Keratinocyte (primary cell): ENCODE measurements around the gene IRAG1. TPM values are rescaled to one million over a fixed set of nuclear protein-coding genes. Genes with fewer than 3 reads are reported as not detected.

Experiments used
- DNase-seq: peaks from one replicate; pipeline ENCODE4 v3.0.0-alpha.2; 2011; ENCODE audit warnings: low read depth, missing footprints, low spot score
- FAIRE-seq: peaks from 2 replicates; lab custom pipeline; 2011; peaks lifted over from hg19 to GRCh38; lab: Jason Lieb, UNC
- H2AFZ ChIP-seq: 2 replicates; pipeline ENCODE4 v1.6.0; 2012; ENCODE audit warnings: low read length, control low read depth, inconsistent platforms; ENCODE audit not compliant: control insufficient read depth
- H3K27ac ChIP-seq: 2 replicates; pipeline ENCODE4 v1.5.1; 2011; ENCODE audit warnings: low read length; ENCODE audit not compliant: control insufficient read depth, insufficient read depth
- H3K27me3 ChIP-seq: 3 replicates; pipeline ENCODE4 v1.6.0; 2011; ENCODE audit warnings: low read length; ENCODE audit not compliant: control insufficient read depth, insufficient read depth; ENCODE audit errors: extremely low read depth
- H3K36me3 ChIP-seq, 2 experiments: 2 replicates in 1 of 2; 3 replicates in 1 of 2; pipeline ENCODE4 v1.5.1; 2011; ENCODE audit warnings: low read length in 2 of 2, mild to moderate bottlenecking in 1 of 2; ENCODE audit not compliant: control insufficient read depth in 2 of 2, insufficient read depth in 2 of 2; ENCODE audit errors: extremely low read depth in 1 of 2
- H3K4me1 ChIP-seq: 3 replicates; pipeline ENCODE4 v1.5.1; 2011; ENCODE audit warnings: low read length; ENCODE audit not compliant: control insufficient read depth, insufficient read depth; ENCODE audit errors: extremely low read depth
- H3K4me2 ChIP-seq: 3 replicates; pipeline ENCODE4 v1.6.0; 2011; ENCODE audit warnings: low read depth, low read length; ENCODE audit not compliant: control insufficient read depth, insufficient read depth; ENCODE audit errors: extremely low read depth
- H3K4me3 ChIP-seq, 3 experiments: fragments of 200-600 bp in 1 of 3; sonication (generic) in 1 of 3; 2 replicates in 2 of 3; 3 replicates in 1 of 3; pipeline ENCODE4 v1.5.1; 2011 to 2016; ENCODE audit warnings: low read length in 3 of 3, mild to moderate bottlenecking in 3 of 3, control low read depth in 2 of 3, inconsistent platforms in 1 of 3, low read depth in 1 of 3, mixed read lengths in 1 of 3, mixed run types in 1 of 3, moderate library complexity in 1 of 3; ENCODE audit not compliant: control insufficient read depth in 2 of 3, insufficient read depth in 2 of 3; ENCODE audit errors: extremely low read depth in 1 of 3
- H3K79me2 ChIP-seq: 2 replicates; pipeline ENCODE4 v1.6.0; 2012; ENCODE audit warnings: low read length; ENCODE audit not compliant: control insufficient read depth, insufficient read depth
- H3K9ac ChIP-seq: 3 replicates; pipeline ENCODE4 v1.6.0; 2011; ENCODE audit warnings: low read length; ENCODE audit not compliant: control insufficient read depth, insufficient read depth; ENCODE audit errors: extremely low read depth
- H3K9me1 ChIP-seq: 3 replicates; pipeline ENCODE4 v1.6.0; 2011; ENCODE audit warnings: low read length; ENCODE audit not compliant: control insufficient read depth, insufficient read depth; ENCODE audit errors: extremely low read depth
- H3K9me3 ChIP-seq: 2 replicates; pipeline ENCODE4 v1.5.1; 2012; ENCODE audit warnings: low read depth, low read length; ENCODE audit not compliant: control insufficient read depth
- H4K20me1 ChIP-seq: 3 replicates; pipeline ENCODE4 v1.6.0; 2011; ENCODE audit warnings: low read length; ENCODE audit not compliant: control insufficient read depth, insufficient read depth; ENCODE audit errors: extremely low read depth
- CTCF ChIP-seq, 3 experiments: IDR thresholded peaks in 1 of 3; conservative IDR thresholded peaks in 1 of 3; optimal IDR thresholded peaks in 1 of 3; 2 replicates in 2 of 3; 3 replicates in 1 of 3; pipeline versions ENCODE3 to v1.5.1; 2011; ENCODE audit warnings: low read length in 3 of 3, mild to moderate bottlenecking in 3 of 3, moderate library complexity in 2 of 3, control low read depth in 1 of 3, inconsistent platforms in 1 of 3; ENCODE audit not compliant: insufficient read depth in 2 of 3; ENCODE audit errors: extremely low read depth in 1 of 3
- EZH2 ChIP-seq: IDR thresholded peaks from one replicate; pipeline ENCODE4 v1.6.1; 2012; ENCODE audit warnings: inconsistent platforms, mild to moderate bottlenecking, low read length, moderate library complexity
- dilution Hi-C: fragments of 300-500 bp; cut with MboI; formaldehyde crosslinking; loops from one replicate; pipeline ENCODE4 v1.7.0; 2020; ENCODE audit warnings: low sequenced_read_pairs; ENCODE audit not compliant: extremely low pct_ligation_motif_present
- polyA plus RNA-seq, 5 experiments: library from polyadenylated mRNA; depleted of rRNA in 3 of 5; stranded (reverse) in 3 of 5; stranded (forward) in 1 of 5; unstranded in 1 of 5; fragments of >200 nt; gene quantifications; 1 replicate in 1 of 5; 2 replicates in 3 of 5; 3 replicates in 1 of 5; pipeline versions ENCODE4 v1.2.1 to v1.2.3, GENCODE V29; 2011 to 2012; ENCODE audit warnings: missing spikeins in 2 of 5, low read depth in 1 of 5, low replicate concordance in 1 of 5

The IRAG1 gene
- polyA plus RNA-seq, 1 donor (not counting 4 experiments of a cell fraction or from before 2014, with no cell fraction given), result 0.51 TPM

GRCh38 chr11:10673501-10674062, 20.0 kb downstream of the IRAG1 start:
- Histone ChIP-seq H2AFZ (no peak overlapping the region), H3K27ac (no peak overlapping the region), H3K9me1 (no peaks in the 10 kb centered on the region), H4K20me1 (no peaks in the 10 kb centered on the region), H3K4me3 (no peak overlapping the region), H3K9ac (no peak overlapping the region), H3K36me3 (no peaks in the 10 kb centered on the region), H3K4me2 (no peak overlapping the region), H3K27me3 (peaks cover 30% of the 10 kb centered on the region), H3K4me1 (peaks cover 9% of the 10 kb centered on the region), H3K9me3 (no peaks in the 10 kb centered on the region), H3K79me2 (no peaks in the 10 kb centered on the region)
- dilution Hi-C loops, result no loop called here
- no peak for DNase-seq
- no peak for FAIRE-seq
- TF ChIP-seq EZH2, result no peak

DNA sequence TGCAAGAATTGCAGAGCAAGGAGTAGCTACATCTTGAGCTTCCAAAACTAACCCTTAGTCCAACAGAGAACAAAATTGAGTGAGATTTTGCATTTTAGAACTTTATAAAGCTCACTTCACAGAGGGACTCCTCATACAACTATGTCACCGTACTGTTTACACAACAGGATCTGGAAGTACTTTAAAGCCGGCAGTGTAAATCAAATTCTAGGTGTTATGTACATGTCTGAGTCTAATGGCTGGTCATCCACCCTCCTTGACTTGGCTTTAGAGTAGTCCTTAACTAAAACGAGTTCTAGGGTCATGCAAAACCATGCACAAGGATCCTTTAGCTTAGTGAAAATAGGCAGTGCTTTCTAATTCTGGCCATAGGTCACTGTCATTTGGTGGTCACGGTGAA, 23.5 kb downstream of the IRAG1 start:
- Histone ChIP-seq H3K27ac (no peak overlapping the region), H3K9me1 (no peaks in the 10 kb centered on the region), H3K4me2 (no peak overlapping the region), H3K36me3 (no peaks in the 10 kb centered on the region), H3K9me3 (no peaks in the 10 kb centered on the region), H3K79me2 (no peaks in the 10 kb centered on the region), H3K4me1 (peaks cover 11% of the 10 kb centered on the region), H3K27me3 (peaks cover 9% of the 10 kb centered on the region), H4K20me1 (no peaks in the 10 kb centered on the region), H3K9ac (no peak overlapping the region), H3K4me3 (no peak overlapping the region), H2AFZ (no peak overlapping the region)
- FAIRE-seq, result no peak
- no peak for DNase-seq
- TF ChIP-seq EZH2 (no peak), CTCF (optimal IDR thresholded peaks at IDR 0.05 in 1 of 3, IDR thresholded peaks at IDR 0.05 in 1 of 3, conservative IDR thresholded peaks at IDR 0.05 in 1 of 3; ENCODE audit: extremely low read depth in 1 of 3, insufficient read depth in 2 of 3, low read length in 3 of 3) (no peak)
- dilution Hi-C loops, result no loop called here
